ENCODE data around the gene SUCLG2. TPM values are rescaled to one million over a fixed set of nuclear protein-coding genes. Genes with fewer than 3 reads are reported as not detected.

The SUCLG2 gene
- total RNA-seq, 1 donor = 56.8 TPM

- Histone ChIP-seq H3K4me3 (ENCODE audit: insufficient read depth, low read length) (no peak overlapping the region), H2AFZ (ENCODE audit: low read length) (no peak overlapping the region), H4K20me1 (ENCODE audit: insufficient read depth, low read length) (peaks cover 20% of the 10 kb centered on the region), H3K79me2 (ENCODE audit: insufficient read depth, low read length) (peaks cover 67% of the 10 kb centered on the region), H3K4me2 (ENCODE audit: insufficient read depth, low read length) (no peak overlapping the region), H3K27ac (ENCODE audit: low read depth, low read length) (no peak overlapping the region), H3K27me3 (ENCODE audit: insufficient read depth, low read length) (no peaks in the 10 kb centered on the region), H3K4me1 (ENCODE audit: insufficient read depth, low read length) (peaks cover 3% of the 10 kb centered on the region), H3K36me3 (ENCODE audit: insufficient read depth, low read length) (peaks cover 12% of the 10 kb centered on the region), H3K9me3 (ENCODE audit: low read depth, low read length) (no peaks in the 10 kb centered on the region)
- no peak for DNase-seq (ENCODE audit: insufficient read length, low spot score, missing footprints)
- TF ChIP-seq CTCF (IDR thresholded peaks at IDR 0.05; ENCODE audit: extremely low read depth, low read depth, low read length) = no peak
Measured at GRCh38 chr3:67619991-67620390, 34.4 kb downstream of the SUCLG2 start.

- H3K36me3 ChIP-seq (ENCODE audit: insufficient read depth, low read length) = peaks cover 14% of the 10 kb centered on the region
- peaks cover 68% of the 10 kb centered on the region for H3K79me2 ChIP-seq (ENCODE audit: insufficient read depth, low read length)
- TF ChIP-seq CTCF (IDR thresholded peaks at IDR 0.05; ENCODE audit: extremely low read depth, low read depth, low read length) = no peak
- no peak overlapping the region for H3K4me3 ChIP-seq (ENCODE audit: insufficient read depth, low read length)
- DNase-seq (ENCODE audit: insufficient read length, low spot score, missing footprints) = no peak
- no peaks in the 10 kb centered on the region for H3K4me1 ChIP-seq (ENCODE audit: insufficient read depth, low read length)
- no peak overlapping the region for H2AFZ ChIP-seq (ENCODE audit: low read length)
- H3K4me2 ChIP-seq (ENCODE audit: insufficient read depth, low read length) = no peak overlapping the region
- H3K27ac ChIP-seq (ENCODE audit: low read depth, low read length) = no peak overlapping the region
- no peaks in the 10 kb centered on the region for H3K27me3 ChIP-seq (ENCODE audit: insufficient read depth, low read length)
- peaks cover 13% of the 10 kb centered on the region for H4K20me1 ChIP-seq (ENCODE audit: insufficient read depth, low read length)
- H3K9me3 ChIP-seq (ENCODE audit: low read depth, low read length) = no peaks in the 10 kb centered on the region
Measured at GRCh38 chr3:67617518-67617917, 36.9 kb downstream of the SUCLG2 start.

GRCh38 chr3:67616046-67616445, 38.4 kb downstream of the SUCLG2 start:
- peaks cover 11% of the 10 kb centered on the region for H3K36me3 ChIP-seq (ENCODE audit: insufficient read depth, low read length)
- H3K4me2 ChIP-seq (ENCODE audit: insufficient read depth, low read length) = no peak overlapping the region
- H3K79me2 ChIP-seq (ENCODE audit: insufficient read depth, low read length) = peaks cover 67% of the 10 kb centered on the region
- no peak overlapping the region for H2AFZ ChIP-seq (ENCODE audit: low read length)
- H3K27ac ChIP-seq (ENCODE audit: low read depth, low read length) = no peak overlapping the region
- H4K20me1 ChIP-seq (ENCODE audit: insufficient read depth, low read length) = peaks cover 12% of the 10 kb centered on the region
- no peaks in the 10 kb centered on the region for H3K27me3 ChIP-seq (ENCODE audit: insufficient read depth, low read length)
- no peaks in the 10 kb centered on the region for H3K4me1 ChIP-seq (ENCODE audit: insufficient read depth, low read length)
- DNase-seq (ENCODE audit: insufficient read length, low spot score, missing footprints) = no peak
- H3K4me3 ChIP-seq (ENCODE audit: insufficient read depth, low read length) = no peak overlapping the region
- no peaks in the 10 kb centered on the region for H3K9me3 ChIP-seq (ENCODE audit: low read depth, low read length)
- TF ChIP-seq CTCF (IDR thresholded peaks at IDR 0.05; ENCODE audit: extremely low read depth, low read depth, low read length) = no peak

- H3K27ac ChIP-seq (ENCODE audit: low read depth, low read length) = no peak overlapping the region
- peaks cover 11% of the 10 kb centered on the region for H3K4me1 ChIP-seq (ENCODE audit: insufficient read depth, low read length)
- H3K4me3 ChIP-seq (ENCODE audit: insufficient read depth, low read length) = no peak overlapping the region
- H4K20me1 ChIP-seq (ENCODE audit: insufficient read depth, low read length) = peaks cover 7% of the 10 kb centered on the region
- no peak overlapping the region for H3K4me2 ChIP-seq (ENCODE audit: insufficient read depth, low read length)
- H3K79me2 ChIP-seq (ENCODE audit: insufficient read depth, low read length) = peaks cover 56% of the 10 kb centered on the region
- H3K27me3 ChIP-seq (ENCODE audit: insufficient read depth, low read length) = no peaks in the 10 kb centered on the region
- DNase-seq (ENCODE audit: insufficient read length, low spot score, missing footprints) = no peak
- no peak for TF ChIP-seq CTCF (IDR thresholded peaks at IDR 0.05; ENCODE audit: extremely low read depth, low read depth, low read length)
- no peak overlapping the region for H2AFZ ChIP-seq (ENCODE audit: low read length)
- no peaks in the 10 kb centered on the region for H3K9me3 ChIP-seq (ENCODE audit: low read depth, low read length)
- peaks cover 12% of the 10 kb centered on the region for H3K36me3 ChIP-seq (ENCODE audit: insufficient read depth, low read length)
Measured at GRCh38 chr3:67614195-67614594, 40.2 kb downstream of the SUCLG2 start.
